H1 (cell line): ENCODE measurements around the gene HSF4. TPM values are rescaled to one million over a fixed set of nuclear protein-coding genes. Genes with fewer than 3 reads are reported as not detected.

Source experiments
- BCL11A ChIP-seq, 2 experiments: IDR thresholded peaks; one replicate each; pipeline ENCODE4 v1.6.1; 2011; ENCODE audit warnings: low read depth in 2 of 2, low read length in 2 of 2, mild to moderate bottlenecking in 2 of 2
- CHD1 ChIP-seq: IDR thresholded peaks from 2 replicates; pipeline ENCODE4 v1.6.1; 2012; ENCODE audit warnings: low read depth, low read length, improper control_type of control experiment
- CTBP2 ChIP-seq: IDR thresholded peaks from 2 replicates; pipeline ENCODE4 v1.7.0; 2011; ENCODE audit warnings: borderline replicate concordance, mild to moderate bottlenecking, moderate library complexity, mixed read lengths, low read length; ENCODE audit not compliant: insufficient read depth, insufficient read length
- EGR1 ChIP-seq: IDR thresholded peaks from 2 replicates; pipeline ENCODE4 v1.6.1; 2011; ENCODE audit warnings: low read depth, low read length, borderline replicate concordance
- EP300 ChIP-seq, 2 experiments: IDR thresholded peaks; 1 replicate in 1 of 2; 2 replicates in 1 of 2; pipeline ENCODE4 v1.6.1; 2011 to 2012; ENCODE audit warnings: low read depth in 2 of 2, low read length in 2 of 2, mild to moderate bottlenecking in 2 of 2, borderline replicate concordance in 1 of 2, inconsistent platforms in 1 of 2, moderate library complexity in 1 of 2
- GABPA ChIP-seq: IDR thresholded peaks from 2 replicates; pipeline ENCODE4 v1.6.1; 2011; ENCODE audit warnings: mild to moderate bottlenecking, low read length, moderate library complexity, borderline replicate concordance; ENCODE audit not compliant: insufficient read depth
- HDAC2 ChIP-seq, 2 experiments: fragments of 300-600 bp in 1 of 2; sonication (generic) in 1 of 2; IDR thresholded peaks; 2 replicates each; pipeline ENCODE4 v1.6.1; 2011 to 2012; ENCODE audit warnings: low read depth in 2 of 2, low read length in 2 of 2, mild to moderate bottlenecking in 2 of 2, moderate library complexity in 2 of 2, borderline replicate concordance in 1 of 2, inconsistent platforms in 1 of 2
- MAX ChIP-seq: IDR thresholded peaks from 2 replicates; pipeline ENCODE4 v1.6.1; 2012; ENCODE audit warnings: inconsistent platforms
- RAD21 ChIP-seq, 2 experiments: IDR thresholded peaks in 1 of 2; conservative IDR thresholded peaks in 1 of 2; 2 replicates each; pipeline ENCODE4 v1.6.1; 2011; ENCODE audit warnings: low read depth in 2 of 2, low read length in 2 of 2, improper control_type of control experiment in 1 of 2, inconsistent platforms in 1 of 2, mild to moderate bottlenecking in 1 of 2, moderate library complexity in 1 of 2
- RBBP5 ChIP-seq: IDR thresholded peaks from 2 replicates; pipeline ENCODE4 v1.7.1; 2012; ENCODE audit warnings: low read depth, mild to moderate bottlenecking, inconsistent platforms, low read length, moderate library complexity, borderline replicate concordance
- RFX5 ChIP-seq: IDR thresholded peaks from 2 replicates; pipeline ENCODE4 v1.6.1; 2011; ENCODE audit warnings: low read depth, low read length, improper control_type of control experiment, borderline replicate concordance
- RNF2 ChIP-seq: fragments of 200-900, 300-1000 bp; sonication (generic); IDR thresholded peaks from 2 replicates; pipeline ENCODE4 v1.7.1; 2016; ENCODE audit warnings: borderline replicate concordance, low read depth, mild to moderate bottlenecking, antibody characterized with exemption, low read length; ENCODE audit not compliant: poor library complexity, severe bottlenecking; ENCODE audit errors: missing control alignments
- SAP30 ChIP-seq: fragments of 300-600 bp; sonication (generic); IDR thresholded peaks from 2 replicates; pipeline ENCODE4 v1.7.1; 2012; ENCODE audit warnings: low read length, moderate library complexity, mild to moderate bottlenecking, inconsistent platforms; ENCODE audit not compliant: insufficient read depth, insufficient replicate concordance
- SIN3A ChIP-seq, 2 experiments: IDR thresholded peaks in 1 of 2; conservative IDR thresholded peaks in 1 of 2; 2 replicates each; pipeline ENCODE4 v1.6.1; 2011 to 2012; ENCODE audit warnings: low read length in 2 of 2, improper control_type of control experiment in 1 of 2, low read depth in 1 of 2, mild to moderate bottlenecking in 1 of 2
- SIX5 ChIP-seq: IDR thresholded peaks from 2 replicates; pipeline ENCODE4 v1.6.1; 2011; ENCODE audit warnings: mild to moderate bottlenecking, low read depth, low read length
- SP1 ChIP-seq: IDR thresholded peaks from 2 replicates; pipeline ENCODE4 v1.6.1; 2011; ENCODE audit warnings: low read depth, low read length
- SRF ChIP-seq: IDR thresholded peaks from 2 replicates; pipeline ENCODE4 v1.6.1; 2011; ENCODE audit warnings: mild to moderate bottlenecking, low read depth, low read length, moderate library complexity
- SUZ12 ChIP-seq: fragments of 200-600 bp; sonication (generic); IDR thresholded peaks from 2 replicates; pipeline ENCODE4 v1.6.1; 2012; ENCODE audit warnings: mild to moderate bottlenecking, inconsistent platforms, low read length, moderate library complexity, mixed read lengths
- TAF7 ChIP-seq: optimal IDR thresholded peaks from 2 replicates; pipeline ENCODE3; 2011; ENCODE audit warnings: low read depth, mild to moderate bottlenecking, inconsistent platforms, low read length, moderate library complexity, borderline replicate concordance
- TBP ChIP-seq: IDR thresholded peaks from 2 replicates; pipeline ENCODE4 v1.6.1; 2011; ENCODE audit warnings: low read depth, low read length, improper control_type of control experiment
- TCF12 ChIP-seq: IDR thresholded peaks from 2 replicates; pipeline ENCODE4 v1.6.1; 2011; ENCODE audit warnings: low read depth, mild to moderate bottlenecking, low read length
- YY1 ChIP-seq: IDR thresholded peaks from 2 replicates; pipeline ENCODE4 v1.6.1; 2011; ENCODE audit warnings: low read depth, mild to moderate bottlenecking, low read length
- polyA plus RNA-seq, 7 experiments: library from polyadenylated mRNA; depleted of rRNA in 3 of 7; stranded (reverse) in 5 of 7; unstranded in 2 of 7; fragments of >200 nt in 5 of 7; fragments of 200-250 nt in 2 of 7; gene quantifications; 1 replicate in 5 of 7; 2 replicates in 1 of 7; 4 replicates in 1 of 7; pipeline versions ENCODE4 v1.2.1 to v1.2.3, GENCODE V29; 2011 to 2013; ENCODE audit warnings: missing spikeins in 2 of 7, mixed read lengths in 2 of 7
- total RNA-seq: library from RNA; stranded (reverse); fragmentation: NEBNext Ultra II Directional; extraction: Animal tissue kit (Norgen Biotek cat#: 25700); gene quantifications from 2 replicates; pipeline ENCODE4 v1.2.1, GENCODE V29; 2021

Gene HSF4
- total and polyA plus RNA-seq, 2 of the 8 experiments (the other 6 are each of a cell fraction or from before 2014, with no cell fraction given) = 0.14 TPM; not detected in 1

GRCh38 chr16:67184995-67185650, 20.6 kb downstream of the HSF4 start (continued):
- TF ChIP-seq RAD21 (IDR thresholded peaks at IDR 0.05 in 1 of 2, conservative IDR thresholded peaks at IDR 0.05 in 1 of 2; ENCODE audit: low read depth in 2 of 2, low read length in 2 of 2) (peak; percentile 74 to 83), BCL11A (IDR thresholded peaks at IDR 0.05; ENCODE audit: low read depth in 2 of 2, low read length in 2 of 2) (no peak), GABPA (peak; percentile 77; the same call in 1 of the 2 replicates), EGR1 (peak; percentile 69), CTBP2 (no peak), RBBP5 (0 out of 2 replicates have a peak, but pooled peaks have one; percentile 66), SIX5 (no peak), SIN3A (conservative IDR thresholded peaks at IDR 0.05 in 1 of 2, IDR thresholded peaks at IDR 0.05 in 1 of 2; ENCODE audit: low read depth in 1 of 2, low read length in 2 of 2) (peak; percentile 99 to 100), RFX5 (no peak), SP1 (0 out of 2 replicates have a peak, but pooled peaks have one; percentile 48), HDAC2 (IDR thresholded peaks at IDR 0.05; ENCODE audit: borderline replicate concordance in 1 of 2, low read depth in 2 of 2, low read length in 2 of 2) (peak; percentile 78 to 92; a peak in 3 of 4 replicates), TAF7 (peak; percentile 47), TBP (peak; percentile 61; the same call in 1 of the 2 replicates), RNF2 (peak; percentile 42), SRF (no peak; the same call in 1 of the 2 replicates), YY1 (peak; percentile 67), SUZ12 (peak; percentile 59), TCF12 (peak; percentile 47; the same call in 1 of the 2 replicates), CHD1 (no peak), MAX (peak; percentile 95), EP300 (IDR thresholded peaks at IDR 0.05; ENCODE audit: borderline replicate concordance in 1 of 2, low read depth in 2 of 2, low read length in 2 of 2) (no peak), SAP30 (peak; percentile 97)
